OCI-LY3 (cell line): ENCODE results near the gene NEDD4L.
A peak's percentile ranks its signal among the peaks of the same experiment; 100 is the strongest.

Experiments used
- H2AFZ ChIP-seq: fragments of 200-600, 300-600 bp; shearing (Covaris generic); 2 replicates; pipeline ENCODE4 v1.6.0; 2014; ENCODE audit warnings: antibody characterized with exemption, low read depth, low read length
- H3K27ac ChIP-seq: fragments of 200-600, 300-600 bp; sonication (generic); 2 replicates; pipeline ENCODE4 v1.5.1; 2014; ENCODE audit warnings: mild to moderate bottlenecking, low read length, moderate library complexity, mixed read lengths
- H3K27me3 ChIP-seq: fragments of 200-600, 300-600 bp; sonication (generic); 2 replicates; pipeline ENCODE4 v1.6.1; 2014; ENCODE audit warnings: low read depth, low read length, mixed read lengths
- H3K36me3 ChIP-seq: fragments of 200-600, 300-600 bp; sonication (generic); replicated peaks from 2 replicates; pipeline ENCODE3; 2014; ENCODE audit warnings: low read depth, low read length, mixed read lengths
- H3K4me1 ChIP-seq: fragments of 300-600, 200-600 bp; sonication (generic); 2 replicates; pipeline ENCODE4 v1.6.1; 2014; ENCODE audit warnings: low read length, mixed read lengths
- H3K4me2 ChIP-seq: fragments of 200-600, 300-600 bp; sonication (generic); 2 replicates; pipeline ENCODE4 v1.6.1; 2014; ENCODE audit warnings: low read length, mixed read lengths
- H3K4me3 ChIP-seq: fragments of 300-600, 200-600 bp; sonication (generic); 2 replicates; pipeline ENCODE4 v1.5.1; 2014; ENCODE audit warnings: antibody characterized with exemption, mild to moderate bottlenecking, low read length, moderate library complexity
- H3K79me2 ChIP-seq: fragments of 300-600, 200-600 bp; shearing (Covaris generic); 2 replicates; pipeline ENCODE4 v1.6.1; 2014; ENCODE audit warnings: mild to moderate bottlenecking, low read length, mixed read lengths
- H3K9ac ChIP-seq: fragments of 300-600, 200-600 bp; shearing (Covaris generic); 2 replicates; pipeline ENCODE4 v1.6.0; 2014; ENCODE audit warnings: mild to moderate bottlenecking, low read length, moderate library complexity
- H3K9me3 ChIP-seq: fragments of 200-600, 300-600 bp; shearing (Covaris generic); 2 replicates; pipeline ENCODE4 v1.6.1; 2014; ENCODE audit warnings: low read length, mixed read lengths; ENCODE audit not compliant: insufficient read depth
- H4K20me1 ChIP-seq: fragments of 200-600, 300-600 bp; sonication (generic); 2 replicates; pipeline ENCODE4 v1.6.1; 2016; ENCODE audit warnings: low read length, mixed read lengths; ENCODE audit not compliant: insufficient read depth
- EZH2phosphoT487 ChIP-seq: fragments of 200-600 bp; shearing (Covaris generic); IDR thresholded peaks from 2 replicates; pipeline ENCODE4 v1.6.1; 2018; ENCODE audit warnings: antibody characterized with exemption, mixed run types, low read depth
- TF ChIP-seq, protein P1 (sequence below): fragments of 200-600, 300-600 bp; sonication (generic); IDR thresholded peaks from 2 replicates; pipeline ENCODE4 v1.5.1; 2014; ENCODE audit warnings: antibody characterized with exemption, low read length, low read depth

NEDD4L gene

GRCh38 chr18:58190842-58191530 is 147.0 kb downstream of the NEDD4L start:
- no peak overlapping the region for H3K4me3 ChIP-seq
- H3K9me3 ChIP-seq = no peaks in the 10 kb centered on the region
- no peak overlapping the region for H3K4me2 ChIP-seq
- H3K36me3 ChIP-seq = no peaks in the 10 kb centered on the region
- H3K27me3 ChIP-seq = peaks cover 3% of the 10 kb centered on the region
- no peak overlapping the region for H3K27ac ChIP-seq
- no peak overlapping the region for H3K9ac ChIP-seq
- H3K4me1 ChIP-seq = peaks cover 16% of the 10 kb centered on the region
- H3K79me2 ChIP-seq = peaks cover 32% of the 10 kb centered on the region
- no peak overlapping the region for H2AFZ ChIP-seq
- TF ChIP-seq, protein P1, sequence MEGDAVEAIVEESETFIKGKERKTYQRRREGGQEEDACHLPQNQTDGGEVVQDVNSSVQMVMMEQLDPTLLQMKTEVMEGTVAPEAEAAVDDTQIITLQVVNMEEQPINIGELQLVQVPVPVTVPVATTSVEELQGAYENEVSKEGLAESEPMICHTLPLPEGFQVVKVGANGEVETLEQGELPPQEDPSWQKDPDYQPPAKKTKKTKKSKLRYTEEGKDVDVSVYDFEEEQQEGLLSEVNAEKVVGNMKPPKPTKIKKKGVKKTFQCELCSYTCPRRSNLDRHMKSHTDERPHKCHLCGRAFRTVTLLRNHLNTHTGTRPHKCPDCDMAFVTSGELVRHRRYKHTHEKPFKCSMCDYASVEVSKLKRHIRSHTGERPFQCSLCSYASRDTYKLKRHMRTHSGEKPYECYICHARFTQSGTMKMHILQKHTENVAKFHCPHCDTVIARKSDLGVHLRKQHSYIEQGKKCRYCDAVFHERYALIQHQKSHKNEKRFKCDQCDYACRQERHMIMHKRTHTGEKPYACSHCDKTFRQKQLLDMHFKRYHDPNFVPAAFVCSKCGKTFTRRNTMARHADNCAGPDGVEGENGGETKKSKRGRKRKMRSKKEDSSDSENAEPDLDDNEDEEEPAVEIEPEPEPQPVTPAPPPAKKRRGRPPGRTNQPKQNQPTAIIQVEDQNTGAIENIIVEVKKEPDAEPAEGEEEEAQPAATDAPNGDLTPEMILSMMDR = no peak
- TF ChIP-seq EZH2phosphoT487 = no peak
- peaks cover 29% of the 10 kb centered on the region for H4K20me1 ChIP-seq

DNA sequence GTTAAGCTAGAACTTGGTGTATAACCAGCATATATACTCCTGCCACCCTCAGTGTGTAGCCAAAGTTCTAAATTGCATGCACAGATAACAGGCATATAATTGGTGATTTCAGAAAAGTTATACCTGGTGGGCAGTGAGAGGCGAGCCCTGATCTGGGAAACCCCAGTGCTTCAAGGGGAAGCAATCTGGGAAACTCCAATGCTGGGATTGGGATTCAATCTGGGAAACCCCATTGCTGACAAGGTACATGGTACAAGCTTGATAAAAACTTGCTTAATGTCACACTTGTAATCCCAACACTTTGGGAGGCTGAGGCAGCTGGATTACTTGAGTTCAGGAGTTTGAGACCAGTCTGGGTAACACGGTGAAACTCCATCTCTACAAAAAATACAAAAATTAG is 147.6 kb downstream of the NEDD4L start:
- peaks cover 7% of the 10 kb centered on the region for H3K27me3 ChIP-seq
- H3K4me2 ChIP-seq = no peak overlapping the region
- H4K20me1 ChIP-seq = peaks cover 33% of the 10 kb centered on the region
- TF ChIP-seq EZH2phosphoT487 = no peak
- TF ChIP-seq, protein P1 = no peak
- no peaks in the 10 kb centered on the region for H3K9me3 ChIP-seq
- no peak overlapping the region for H3K4me3 ChIP-seq
- H3K4me1 ChIP-seq = peaks cover 22% of the 10 kb centered on the region
- no peak overlapping the region for H2AFZ ChIP-seq
- no peak overlapping the region for H3K27ac ChIP-seq
- peaks cover 36% of the 10 kb centered on the region for H3K79me2 ChIP-seq
- H3K9ac ChIP-seq = no peak overlapping the region
- H3K36me3 ChIP-seq = peaks cover 2% of the 10 kb centered on the region

GRCh38 chr18:58192519-58192918 is 148.5 kb downstream of the NEDD4L start:
- TF ChIP-seq EZH2phosphoT487 = no peak
- TF ChIP-seq, protein P1 = no peak
- no peak overlapping the region for H3K4me3 ChIP-seq
- H3K9ac ChIP-seq = no peak overlapping the region
- no peaks in the 10 kb centered on the region for H3K9me3 ChIP-seq
- no peak overlapping the region for H2AFZ ChIP-seq
- H3K27ac ChIP-seq = no peak overlapping the region
- H4K20me1 ChIP-seq = peaks cover 36% of the 10 kb centered on the region
- H3K27me3 ChIP-seq = peaks cover 13% of the 10 kb centered on the region
- H3K4me2 ChIP-seq = no peak overlapping the region
- peaks cover 44% of the 10 kb centered on the region for H3K79me2 ChIP-seq
- H3K4me1 ChIP-seq = peaks cover 31% of the 10 kb centered on the region
- peaks cover 2% of the 10 kb centered on the region for H3K36me3 ChIP-seq

- no peak overlapping the region for H3K4me2 ChIP-seq
- no peak overlapping the region for H3K27ac ChIP-seq
- no peak for TF ChIP-seq EZH2phosphoT487
- TF ChIP-seq, protein P1 = peak; percentile 73
- H3K27me3 ChIP-seq = peaks cover 13% of the 10 kb centered on the region
- peaks cover 2% of the 10 kb centered on the region for H3K36me3 ChIP-seq
- H3K9me3 ChIP-seq = no peaks in the 10 kb centered on the region
- H3K4me1 ChIP-seq = peaks cover 33% of the 10 kb centered on the region
- H3K4me3 ChIP-seq = no peak overlapping the region
- peaks cover 43% of the 10 kb centered on the region for H3K79me2 ChIP-seq
- H4K20me1 ChIP-seq = peaks cover 27% of the 10 kb centered on the region
- no peak overlapping the region for H3K9ac ChIP-seq
- no peak overlapping the region for H2AFZ ChIP-seq
Observed at GRCh38 chr18:58194028-58194427, 150.0 kb downstream of the NEDD4L start.
